ENCODE data around the gene UBAP2L. TPM values are rescaled to one million over a fixed set of nuclear protein-coding genes. Genes with fewer than 3 reads are reported as not detected.
"Not testable (repeated sequence)": the region's sequence is repeated elsewhere in the genome, so short reads cannot be mapped to it uniquely, and the experiment has no call there.

Gene UBAP2L
- total RNA-seq, 1 donor from 2014 or later: 127 TPM

GRCh38 chr1:154312229-154313065, 91.7 kb downstream of the UBAP2L start:
- not testable (repeated sequence) for DNase-seq (ENCODE audit: low read depth)

GRCh38 chr1:154313066-154313356, 92.3 kb downstream of the UBAP2L start:
- no peak for DNase-seq (ENCODE audit: low read depth)

GRCh38 chr1:154314226-154314625, 93.5 kb downstream of the UBAP2L start:
- DNase-seq (ENCODE audit: low read depth): not testable (repeated sequence)

GRCh38 chr1:154316704-154317103, 95.9 kb downstream of the UBAP2L start:
- DNase-seq (ENCODE audit: low read depth): no peak

- DNase-seq (ENCODE audit: low read depth): no peak
Measured at GRCh38 chr1:154318386-154318785, 97.6 kb downstream of the UBAP2L start.

Other genes starting within 250 kb of the UBAP2L start
- 109 and 116 TPM in 2 replicates for gene JTB, start 243.3 kb upstream of the UBAP2L start, total RNA-seq
- gene RAB13, start 234.6 kb upstream of the UBAP2L start, total RNA-seq: 80.6 and 154 TPM in 2 replicates
- gene RPS27, start 230.2 kb upstream of the UBAP2L start, total RNA-seq: 242 and 820 TPM in 2 replicates
- gene NUP210L, start 65.9 kb upstream of the UBAP2L start, total RNA-seq: 0.05 TPM in 1 of 2 replicates, not detected in the other
- gene TPM3, start 28.9 kb upstream of the UBAP2L start, total RNA-seq: 654 and 806 TPM in 2 replicates
- not detected in 2 replicates for gene CFAP141, start 14.6 kb upstream of the UBAP2L start, total RNA-seq
- 46.1 and 132 TPM in 2 replicates for gene HAX1, start 51.7 kb downstream of the UBAP2L start, total RNA-seq
- not detected in 2 replicates for gene AQP10, start 100.1 kb downstream of the UBAP2L start, total RNA-seq
- gene ATP8B2, start 104.6 kb downstream of the UBAP2L start, total RNA-seq: 46.3 and 58.7 TPM in 2 replicates
- gene IL6R, start 184.4 kb downstream of the UBAP2L start, total RNA-seq: 13.9 and 14.6 TPM in 2 replicates

Measured in renal cortical epithelial cell (primary cell).